Lower leg skin (tissue), 4 donors: Measurements from ENCODE around the gene TUBB2B. TPM values are rescaled to one million over a fixed set of nuclear protein-coding genes. Genes with fewer than 3 reads are reported as not detected.

Source experiments
- DNase-seq, 2 donors: peaks; one replicate each; pipeline ENCODE4 v3.0.0-alpha.2; 2019; ENCODE audit warnings: low spot score in 2 of 2
- H3K4me3 ChIP-seq: fragments of 200-600 bp; sonication (generic); 2 replicates; pipeline ENCODE4 v1.5.1; 2017; ENCODE audit warnings: mild to moderate bottlenecking, low read depth; ENCODE audit not compliant: poor library complexity, severe bottlenecking
- POLR2A ChIP-seq, 2 donors: fragments of 450-650 bp; IDR thresholded peaks; one replicate each; pipeline ENCODE4 v1.6.1; 2016 to 2017; ENCODE audit warnings: antibody characterized with exemption in 2 of 2, mild to moderate bottlenecking in 1 of 2, moderate library complexity in 1 of 2
- WGBS, 2 donors: methylation state at CpG; one replicate each; pipeline ENCODE4 v1.1.5; 2018; 5-methylcytosine and 5-hydroxymethylcytosine counted together
- intact Hi-C: fragments of 100-400 bp; cut with DNase I; formaldehyde crosslinking; loops from one replicate; pipeline ENCODE4 v1.15.0; 2023; ENCODE audit warnings: low total_unique reads
- total RNA-seq, 4 donors: library from RNA; depleted of rRNA; stranded (reverse); fragments of >200 nt; gene quantifications; one replicate each; pipeline ENCODE4 v1.1.0, GENCODE V29; 2016
- TF ChIP-seq, protein P1 (sequence below), 3 donors: fragments of 450-650 bp; IDR thresholded peaks; one replicate each; pipeline ENCODE4 v1.5.1; 2016; ENCODE audit warnings: antibody characterized with exemption in 3 of 3, mild to moderate bottlenecking in 3 of 3, moderate library complexity in 2 of 3

TUBB2B gene
- total RNA-seq, 4 donors from 2014 or later: 1.0 to 14.6 (median 7.5) TPM

DNA sequence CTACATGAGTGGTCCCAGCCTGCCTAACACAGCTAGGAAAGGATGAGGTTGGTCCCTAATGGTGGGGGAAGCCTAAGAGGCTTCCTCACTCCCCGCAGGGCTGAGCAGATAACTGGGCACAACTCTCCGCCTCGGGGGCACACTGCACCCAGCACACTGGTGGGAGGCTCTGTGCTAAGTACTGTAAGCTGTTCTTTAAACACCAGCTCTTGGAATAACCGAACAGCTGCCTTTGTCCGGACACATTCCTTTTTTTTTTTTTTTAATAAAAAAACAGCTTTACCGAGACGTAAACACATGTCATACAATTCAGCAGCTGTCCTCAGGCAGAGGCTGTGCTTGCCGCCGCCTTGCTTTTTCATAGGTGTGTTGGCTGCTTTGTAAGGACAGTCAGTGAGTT lies 38.2 kb upstream of the TUBB2B start:
- intact Hi-C loops: no loop called here
- 44 to 67% methylated on average over 9 of the region's 9 CpGs for WGBS, 2 donors
- no peak for DNase-seq
- no peak overlapping the region for H3K4me3 ChIP-seq
- TF ChIP-seq, protein P1, sequence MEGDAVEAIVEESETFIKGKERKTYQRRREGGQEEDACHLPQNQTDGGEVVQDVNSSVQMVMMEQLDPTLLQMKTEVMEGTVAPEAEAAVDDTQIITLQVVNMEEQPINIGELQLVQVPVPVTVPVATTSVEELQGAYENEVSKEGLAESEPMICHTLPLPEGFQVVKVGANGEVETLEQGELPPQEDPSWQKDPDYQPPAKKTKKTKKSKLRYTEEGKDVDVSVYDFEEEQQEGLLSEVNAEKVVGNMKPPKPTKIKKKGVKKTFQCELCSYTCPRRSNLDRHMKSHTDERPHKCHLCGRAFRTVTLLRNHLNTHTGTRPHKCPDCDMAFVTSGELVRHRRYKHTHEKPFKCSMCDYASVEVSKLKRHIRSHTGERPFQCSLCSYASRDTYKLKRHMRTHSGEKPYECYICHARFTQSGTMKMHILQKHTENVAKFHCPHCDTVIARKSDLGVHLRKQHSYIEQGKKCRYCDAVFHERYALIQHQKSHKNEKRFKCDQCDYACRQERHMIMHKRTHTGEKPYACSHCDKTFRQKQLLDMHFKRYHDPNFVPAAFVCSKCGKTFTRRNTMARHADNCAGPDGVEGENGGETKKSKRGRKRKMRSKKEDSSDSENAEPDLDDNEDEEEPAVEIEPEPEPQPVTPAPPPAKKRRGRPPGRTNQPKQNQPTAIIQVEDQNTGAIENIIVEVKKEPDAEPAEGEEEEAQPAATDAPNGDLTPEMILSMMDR (IDR thresholded peaks at IDR 0.05): no peak
- no peak for TF ChIP-seq POLR2A (IDR thresholded peaks at IDR 0.05)

DNA sequence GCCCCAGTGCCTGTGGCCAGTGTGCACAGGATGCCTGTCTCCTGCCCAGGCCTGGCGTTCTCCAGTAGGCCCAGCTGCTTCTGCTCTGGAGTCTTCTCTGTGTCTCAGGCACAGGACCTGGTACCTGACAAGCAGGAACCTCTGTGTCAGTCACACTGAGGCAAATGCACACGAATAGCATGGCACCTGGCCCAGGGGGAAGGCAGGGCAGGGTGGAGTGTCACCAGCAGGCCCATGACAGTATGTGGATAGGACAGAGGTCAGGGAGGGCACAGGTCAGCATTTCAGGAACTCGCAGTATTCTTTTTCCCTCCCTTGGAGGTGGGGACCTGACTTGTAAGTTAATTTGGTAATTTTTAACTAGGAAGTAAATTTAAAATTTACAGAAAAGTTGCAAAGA lies 36.9 kb upstream of the TUBB2B start:
- no peak for TF ChIP-seq POLR2A (IDR thresholded peaks at IDR 0.05)
- TF ChIP-seq, protein P1 (IDR thresholded peaks at IDR 0.05): no peak
- H3K4me3 ChIP-seq: no peak overlapping the region
- no peak for DNase-seq
- 77 to 84% methylated on average over 3 of the region's 3 CpGs for WGBS, 2 donors
- intact Hi-C loops: no loop called here

DNA sequence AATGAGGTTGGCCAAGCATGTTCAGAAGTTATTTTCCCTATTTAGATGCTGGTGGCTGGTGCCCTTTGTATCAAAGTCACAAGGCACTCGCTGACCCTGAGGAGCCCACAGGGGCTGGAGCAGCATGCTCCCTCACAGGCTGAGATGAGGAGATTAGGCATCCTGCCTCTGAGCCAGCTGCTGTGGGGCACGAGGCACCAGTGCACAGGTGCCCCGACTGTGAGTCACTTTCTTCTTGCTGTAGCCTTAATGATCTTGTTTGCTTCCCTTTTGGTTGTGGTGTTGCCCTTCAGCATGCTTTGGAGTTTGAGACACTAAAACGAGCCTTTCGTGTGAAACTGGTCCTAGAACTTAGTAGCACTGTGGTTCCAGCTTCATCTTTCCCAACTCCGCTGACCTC lies 35.6 kb upstream of the TUBB2B start:
- 68 to 75% methylated on average over 6 of the region's 6 CpGs for WGBS, 2 donors
- H3K4me3 ChIP-seq: no peak overlapping the region
- intact Hi-C loops: no loop called here
- no peak for DNase-seq
- TF ChIP-seq POLR2A (IDR thresholded peaks at IDR 0.05): no peak
- TF ChIP-seq, protein P1 (IDR thresholded peaks at IDR 0.05): no peak

DNA sequence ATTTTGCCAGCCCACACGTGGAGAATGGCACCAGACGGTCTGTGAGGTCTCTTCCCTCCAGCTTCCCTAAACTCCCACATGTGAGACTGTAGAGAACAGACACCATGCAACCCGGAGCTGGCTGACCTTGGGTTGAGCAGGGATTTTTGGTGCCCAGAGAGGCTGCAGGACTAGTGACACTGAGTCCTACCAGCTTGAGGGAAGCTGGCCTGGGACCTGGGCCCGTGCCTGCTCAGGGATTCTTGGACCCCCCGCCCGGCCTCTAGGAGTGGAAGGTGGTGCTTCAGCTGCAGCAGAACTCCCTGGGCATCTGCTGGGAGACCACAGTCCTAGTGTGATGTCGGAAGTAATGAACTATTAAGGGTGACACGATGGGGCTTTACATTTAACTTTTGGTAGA lies 34.5 kb upstream of the TUBB2B start:
- 60 to 63% methylated on average over 8 of the region's 8 CpGs for WGBS, 2 donors
- intact Hi-C loops: no loop called here
- TF ChIP-seq POLR2A (IDR thresholded peaks at IDR 0.05): no peak
- TF ChIP-seq, protein P1 (IDR thresholded peaks at IDR 0.05): no peak
- DNase-seq: no peak
- no peak overlapping the region for H3K4me3 ChIP-seq

DNA sequence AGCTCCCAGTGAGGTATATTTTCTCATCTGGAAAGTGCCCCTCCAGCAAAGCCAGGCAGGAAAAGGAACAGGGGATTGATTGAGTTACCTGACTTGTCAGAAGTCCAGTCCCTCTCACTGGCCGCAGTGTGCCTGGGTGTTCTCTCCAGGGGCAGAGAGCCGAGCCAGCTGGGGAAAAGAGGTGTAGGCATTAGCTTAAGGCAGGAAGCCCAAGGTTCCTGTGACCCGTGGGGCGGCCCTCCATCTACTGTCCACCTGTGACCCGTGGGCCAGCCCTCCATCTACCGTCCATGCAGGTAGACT lies 34.0 kb upstream of the TUBB2B start:
- no peak for TF ChIP-seq POLR2A (IDR thresholded peaks at IDR 0.05)
- TF ChIP-seq, protein P1 (IDR thresholded peaks at IDR 0.05): no peak

DNA sequence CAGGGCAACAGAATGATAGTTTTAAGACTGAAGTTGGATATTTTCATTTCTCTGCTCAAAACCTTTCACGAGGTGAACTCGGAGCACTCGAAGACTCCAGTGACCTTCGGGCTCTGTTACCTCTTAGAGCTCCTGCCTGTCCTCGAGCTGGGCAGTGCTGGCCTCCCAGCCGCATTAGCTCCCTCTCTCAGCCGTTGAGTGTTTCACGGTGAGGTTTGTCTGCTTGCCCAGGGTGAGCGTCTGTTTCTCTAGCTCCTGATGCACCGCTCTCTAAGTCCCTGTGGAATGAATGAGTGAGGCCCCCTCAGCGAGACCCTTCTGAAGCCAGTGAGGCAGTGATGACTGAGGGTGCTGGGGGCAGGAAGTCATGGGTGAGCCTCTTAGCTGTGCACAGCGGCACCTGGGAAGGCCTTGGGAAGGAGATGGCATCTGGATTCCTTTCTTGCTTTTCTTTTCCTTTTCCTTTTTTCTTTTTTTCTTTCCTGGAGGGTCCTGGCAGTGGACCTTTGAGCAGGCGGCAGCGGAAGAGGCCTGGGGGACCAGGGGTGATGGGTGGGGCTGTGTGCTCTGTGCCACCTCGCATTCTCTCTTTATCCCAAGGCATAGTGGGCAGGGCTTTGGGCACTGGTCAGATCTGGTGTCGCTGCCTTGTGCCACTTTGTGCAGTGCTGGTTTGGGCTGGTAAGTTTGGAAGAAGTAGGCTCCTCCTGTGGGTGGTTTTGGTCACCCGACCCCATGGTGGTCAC lies 33.5 kb upstream of the TUBB2B start:
- 71 to 76% methylated on average over 17 of the region's 17 CpGs for WGBS, 2 donors
- H3K4me3 ChIP-seq: no peak overlapping the region
- no peak for DNase-seq
- no peak for TF ChIP-seq POLR2A (IDR thresholded peaks at IDR 0.05)
- TF ChIP-seq, protein P1 (IDR thresholded peaks at IDR 0.05): no peak
- intact Hi-C loops: no loop called here

More for the DNA sequence above, 34.0 kb upstream of the TUBB2B start:
- 57 to 70% methylated on average over 6 of the region's 6 CpGs for WGBS, 2 donors
- H3K4me3 ChIP-seq: no peak overlapping the region
- intact Hi-C loops: no loop called here
- DNase-seq: no peak
